NAMALWA (cell line): ENCODE results near the gene UBAP2.

Experiments used
- DNase-seq: peaks from one replicate; pipeline ENCODE4 v3.0.0-alpha.2; 2015; ENCODE audit warnings: low spot score

The UBAP2 gene

GRCh38 chr9:34048727-34049629 lies at the start of gene UBAP2:
Gene UBAP2 (minus strand): TSS chr9:34048887. CDS start chr9:34017148, 31,739 bp downstream.
- peak; percentile 98 for DNase-seq

- DNase-seq = peak; percentile 94
These were observed 49.6 kb upstream of the UBAP2 start for GRCh38 chr9:34098307-34098706.

DNA sequence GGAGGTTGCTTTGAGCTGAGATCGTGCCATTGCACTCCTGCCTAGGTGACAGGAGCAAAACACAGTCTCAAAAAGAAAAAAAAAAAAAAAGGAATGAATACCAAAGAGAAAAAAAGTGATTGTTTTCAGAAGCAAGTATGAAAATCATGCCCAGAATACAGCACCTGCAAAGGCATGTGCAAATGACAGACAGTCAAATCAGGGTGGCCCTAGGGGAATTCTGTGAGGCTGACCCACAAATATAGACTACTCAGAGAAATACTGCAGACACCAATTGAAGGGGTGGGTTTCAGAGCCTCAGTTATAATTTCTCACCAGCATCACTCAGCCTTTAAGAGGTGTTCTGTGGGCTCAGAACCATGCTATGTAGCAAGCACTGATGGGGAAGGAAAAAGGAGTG lies 49.2 kb upstream of the UBAP2 start:
- DNase-seq = peak; percentile 93

- DNase-seq = no peak
These were observed 48.1 kb upstream of the UBAP2 start for GRCh38 chr9:34096751-34097150.

DNA sequence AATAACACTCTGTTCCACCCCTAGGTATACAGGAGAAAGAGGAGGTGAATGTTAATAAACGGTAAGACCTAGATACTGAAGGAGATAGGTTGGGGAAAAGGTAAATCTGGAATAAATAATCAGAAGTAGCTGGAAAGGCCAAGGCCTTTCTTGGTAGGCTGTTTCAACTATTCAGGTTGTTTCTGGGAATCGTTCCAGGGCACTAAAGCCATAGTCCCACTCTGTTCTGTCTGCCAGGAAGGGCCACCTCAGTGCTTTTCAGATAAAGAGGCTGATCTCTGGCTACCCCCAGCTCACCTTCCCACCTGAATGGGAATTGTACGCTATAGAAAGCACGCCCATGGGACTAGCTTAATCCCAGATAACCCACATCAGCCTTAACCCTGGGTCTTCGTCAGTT lies 44.9 kb upstream of the UBAP2 start:
- no peak for DNase-seq

GRCh38 chr9:34089311-34089710 lies 40.6 kb upstream of the UBAP2 start:
- DNase-seq = no peak

- DNase-seq = peak; percentile 38
These were observed 38.7 kb upstream of the UBAP2 start for GRCh38 chr9:34087370-34087769.

DNA sequence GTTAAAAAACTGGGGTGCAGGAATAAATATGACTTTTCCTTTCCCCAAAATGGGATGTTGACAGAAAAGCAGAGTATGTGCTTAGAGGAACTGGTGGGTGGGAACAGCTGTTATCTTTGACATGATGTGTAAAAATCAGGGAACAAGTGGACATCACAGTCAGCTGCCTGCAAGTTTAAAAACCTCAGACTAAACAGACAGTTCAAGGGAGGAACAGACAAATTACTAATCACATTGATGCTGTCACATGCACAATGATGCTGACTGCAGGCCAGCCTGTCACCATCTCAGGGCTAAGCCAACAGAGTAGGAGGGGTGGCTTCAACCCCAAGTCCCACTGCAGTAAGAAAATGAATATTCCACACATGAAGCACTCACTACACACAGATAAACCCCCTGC lies 38.2 kb upstream of the UBAP2 start:
- DNase-seq = no peak

DNA sequence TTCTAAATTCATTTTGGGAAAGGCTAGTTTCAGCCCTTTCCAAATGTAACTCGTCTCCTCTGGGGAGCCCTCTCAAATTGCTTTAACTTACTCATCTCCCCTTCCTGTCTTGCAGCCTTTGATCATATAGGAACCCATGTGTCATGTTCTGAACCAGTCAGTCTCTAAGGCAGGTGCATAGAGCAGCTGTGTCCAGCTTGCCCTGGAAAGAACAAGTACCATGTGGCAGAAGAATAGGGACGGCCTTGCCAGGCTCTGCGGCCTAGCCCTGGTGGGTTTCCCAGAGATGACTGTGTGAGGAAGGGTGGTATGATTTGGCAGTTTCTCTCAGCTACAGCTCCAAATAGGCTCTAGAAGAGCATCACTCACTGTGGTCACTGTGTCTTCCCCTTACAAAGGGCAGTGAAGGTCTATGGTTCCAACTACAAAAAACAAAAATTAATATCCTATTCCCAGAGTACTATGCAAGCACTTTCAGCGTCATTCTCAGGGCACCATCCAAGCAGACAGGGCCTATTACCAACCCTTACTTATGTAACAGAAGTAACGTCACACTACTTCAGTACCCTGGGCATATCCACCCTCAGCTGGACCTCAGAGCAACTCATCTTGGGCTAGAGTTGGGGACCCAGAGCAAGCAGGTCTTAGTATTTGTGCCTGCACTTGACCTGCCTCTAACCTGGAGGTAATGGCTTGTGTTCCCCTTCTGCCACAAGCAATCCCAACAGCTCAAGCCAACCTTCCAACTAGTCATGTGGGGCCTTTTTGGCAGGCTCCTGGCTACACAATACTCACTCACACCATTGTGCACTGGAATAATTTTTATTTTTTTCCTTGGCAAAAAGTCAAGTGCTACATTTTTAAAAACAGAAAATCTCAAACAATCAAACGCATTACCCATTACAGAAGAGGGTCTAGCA lies 37.2 kb upstream of the UBAP2 start:
- DNase-seq = no peak

DNA sequence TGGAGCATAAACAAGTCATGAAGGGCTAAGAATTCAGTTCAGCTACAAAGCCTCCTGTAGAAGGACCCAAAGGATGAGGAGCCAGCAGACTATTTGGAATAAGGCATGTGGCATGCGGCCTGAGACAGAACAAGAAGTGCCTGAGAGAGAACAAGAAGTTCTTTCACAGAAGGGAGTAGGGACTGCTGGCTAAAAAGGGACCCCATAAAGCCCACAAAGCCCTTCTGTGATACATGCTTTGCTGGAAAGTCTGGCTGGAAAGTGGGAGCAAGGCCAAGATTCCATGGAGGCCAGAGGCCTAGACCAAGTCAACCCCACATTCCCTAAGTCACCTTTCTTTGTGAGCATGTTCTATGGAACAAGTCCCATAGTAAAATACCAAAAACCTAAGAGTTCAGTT lies 35.9 kb upstream of the UBAP2 start:
- no peak for DNase-seq

- DNase-seq = no peak
These were observed 30.5 kb upstream of the UBAP2 start for GRCh38 chr9:34079181-34079580.

- no peak for DNase-seq
These were observed 24.3 kb upstream of the UBAP2 start for GRCh38 chr9:34072868-34073590.

- DNase-seq = no peak
These were observed 23.7 kb upstream of the UBAP2 start for GRCh38 chr9:34072410-34072809.

GRCh38 chr9:34070606-34071324 lies 22.1 kb upstream of the UBAP2 start:
- DNase-seq = no peak

GRCh38 chr9:34069831-34070230 lies 21.1 kb upstream of the UBAP2 start:
- no peak for DNase-seq

GRCh38 chr9:34065541-34065940 lies 16.9 kb upstream of the UBAP2 start:
- DNase-seq = no peak

DNA sequence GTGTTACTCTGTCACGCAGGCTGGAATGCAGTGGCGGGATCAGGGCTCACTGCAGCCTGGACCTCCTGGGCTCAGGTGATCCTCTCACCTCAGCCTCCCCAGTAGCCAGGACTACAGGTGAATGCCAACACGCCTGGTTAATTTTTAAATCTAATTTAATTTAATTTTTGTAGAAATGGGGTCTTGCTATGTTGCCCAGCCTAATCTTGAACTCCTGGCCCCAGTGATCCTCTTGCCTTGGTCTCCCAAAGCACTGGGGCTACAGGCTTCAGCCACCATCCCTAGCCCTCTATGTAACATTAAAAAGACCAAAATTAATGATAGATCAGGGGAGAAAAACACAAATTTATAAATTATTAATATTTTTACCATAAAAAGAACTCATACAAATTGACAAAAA lies 11.3 kb upstream of the UBAP2 start:
- no peak for DNase-seq

GRCh38 chr9:34059281-34059680 lies 10.6 kb upstream of the UBAP2 start:
- no peak for DNase-seq

DNA sequence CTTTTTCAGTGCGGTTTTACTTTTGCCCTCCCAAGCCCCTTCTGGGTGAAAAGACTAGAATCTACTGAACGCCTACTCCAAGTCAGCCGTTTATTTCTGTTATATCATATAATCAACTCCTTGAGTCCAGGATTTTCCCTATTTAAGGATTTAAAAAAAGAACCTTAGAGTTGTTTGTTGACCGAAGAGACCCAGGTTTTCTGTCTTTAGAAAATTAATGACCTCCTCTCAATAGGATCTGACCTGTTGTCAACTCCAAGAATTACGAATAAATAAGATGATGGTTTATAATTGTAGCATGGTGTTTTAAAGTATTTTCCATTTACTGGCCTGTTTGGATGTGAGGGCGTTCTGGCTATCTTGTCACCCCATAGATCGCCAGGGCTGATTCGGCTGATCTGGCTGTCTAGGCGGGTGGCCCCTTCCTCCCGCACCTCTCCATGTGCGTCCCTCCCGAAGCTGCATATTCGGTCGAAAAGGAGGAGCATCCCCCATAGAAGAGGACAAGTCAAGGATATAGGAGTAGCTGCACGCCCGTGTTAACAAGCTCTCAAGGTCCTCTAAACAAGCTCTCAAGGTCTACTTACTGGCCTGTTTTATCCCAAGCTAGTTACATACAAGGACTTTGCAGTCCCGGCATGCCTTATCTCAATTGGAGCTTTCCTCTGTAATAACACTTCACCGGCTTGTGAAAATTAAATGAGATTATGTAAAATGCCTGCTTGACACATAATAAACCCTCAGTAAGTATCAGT lies 1.1 kb upstream of the UBAP2 start:
- DNase-seq = no peak

DNA sequence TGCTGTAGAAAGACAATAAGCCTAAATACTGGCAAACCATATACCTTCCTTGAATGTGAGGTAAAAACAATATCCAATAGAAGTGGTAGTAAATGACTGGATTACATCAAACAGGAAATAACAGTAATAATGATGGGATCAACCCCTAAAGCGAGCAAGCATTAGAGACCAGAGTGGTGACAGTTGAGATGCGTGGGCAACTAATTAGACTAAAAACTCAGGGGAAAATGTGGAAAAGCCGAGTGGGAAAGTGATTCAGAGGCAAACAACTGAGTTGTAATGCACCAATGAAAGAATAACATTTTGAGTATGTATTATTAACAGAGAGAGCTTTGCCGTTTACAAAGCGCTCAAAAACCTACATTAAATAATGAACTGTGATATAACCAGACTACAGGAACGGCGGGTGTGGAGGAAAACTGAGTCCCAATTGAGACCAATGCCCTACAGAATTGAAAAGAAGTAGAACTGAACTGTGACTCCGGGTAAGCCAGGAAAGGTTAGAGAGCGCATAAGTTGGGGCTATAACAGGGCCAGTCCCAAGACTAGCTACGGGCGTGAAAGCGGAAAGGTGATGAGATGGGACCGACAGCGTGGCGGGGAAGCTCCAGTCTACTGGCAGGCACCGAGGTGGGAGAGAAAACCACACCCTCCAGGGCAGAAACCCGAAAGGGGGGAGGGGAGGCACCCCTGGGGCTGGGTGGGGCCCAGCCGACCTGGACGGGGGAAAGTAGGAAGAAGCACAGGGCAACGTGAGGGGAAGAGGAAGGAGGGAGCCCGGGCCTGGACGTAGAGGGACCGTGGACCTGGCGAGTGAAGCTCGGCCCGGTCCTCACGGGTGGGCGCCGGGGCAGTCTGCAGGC lies 592 bp downstream of the UBAP2 start:
- DNase-seq = peak; percentile 70
